ENCODE measurements around the gene GPR35.

Gene GPR35

GRCh38 chr2:240602266-240603050, 22.8 kb upstream of the GPR35 start:
- H3K4me3 ChIP-seq (ENCODE audit: low read depth, low read length, poor library complexity, severe bottlenecking), result no peak overlapping the region
- TF ChIP-seq EZH2 (IDR thresholded peaks at IDR 0.05; ENCODE audit: borderline replicate concordance, low read length) (no peak), CTCF (IDR thresholded peaks at IDR 0.05; ENCODE audit: low read length) (no peak)
- H3K9me3 ChIP-seq (ENCODE audit: low read length), result no peaks in the 10 kb centered on the region
- H3K27me3 ChIP-seq (ENCODE audit: insufficient read depth, low read length), result no peaks in the 10 kb centered on the region
- H3K9me2 ChIP-seq (ENCODE audit: low read depth, low read length), result no peaks in the 10 kb centered on the region
- no peaks in the 10 kb centered on the region for H3K4me1 ChIP-seq (ENCODE audit: insufficient read depth, low read length, severe bottlenecking)
- H3K36me3 ChIP-seq (ENCODE audit: insufficient read depth, low read length), result peaks cover 9% of the 10 kb centered on the region; the same call in 1 of the 2 replicates
- H3K4me2 ChIP-seq (ENCODE audit: low read length), result no peak overlapping the region
- H4K20me1 ChIP-seq (ENCODE audit: insufficient read depth, low read length), result no peaks in the 10 kb centered on the region
- no peak overlapping the region for H3K27ac ChIP-seq (ENCODE audit: low read depth, low read length, poor library complexity, severe bottlenecking)
- no peak overlapping the region for H3K9ac ChIP-seq (ENCODE audit: low read length)
- H3K79me2 ChIP-seq (ENCODE audit: insufficient read depth, low read length), result no peaks in the 10 kb centered on the region
- H2AFZ ChIP-seq (ENCODE audit: low read length), result no peak overlapping the region
- no peaks in the 10 kb centered on the region for H3F3A ChIP-seq (ENCODE audit: insufficient read depth, low read length)

- TF ChIP-seq EZH2 (IDR thresholded peaks at IDR 0.05; ENCODE audit: borderline replicate concordance, low read length) (no peak), CTCF (IDR thresholded peaks at IDR 0.05; ENCODE audit: low read length) (no peak)
- Histone ChIP-seq H3K4me1 (ENCODE audit: insufficient read depth, low read length, severe bottlenecking) (no peaks in the 10 kb centered on the region), H3K36me3 (ENCODE audit: insufficient read depth, low read length) (peaks cover 3% of the 10 kb centered on the region; the same call in 1 of the 2 replicates), H3K9ac (ENCODE audit: low read length) (no peak overlapping the region), H3K4me2 (ENCODE audit: low read length) (no peak overlapping the region), H3K9me2 (ENCODE audit: low read depth, low read length) (no peaks in the 10 kb centered on the region), H3K4me3 (ENCODE audit: low read depth, low read length, poor library complexity, severe bottlenecking) (no peak overlapping the region), H3F3A (ENCODE audit: insufficient read depth, low read length) (no peaks in the 10 kb centered on the region), H3K9me3 (ENCODE audit: low read length) (no peaks in the 10 kb centered on the region), H3K79me2 (ENCODE audit: insufficient read depth, low read length) (no peaks in the 10 kb centered on the region), H2AFZ (ENCODE audit: low read length) (no peak overlapping the region), H3K27ac (ENCODE audit: low read depth, low read length, poor library complexity, severe bottlenecking) (no peak overlapping the region), H4K20me1 (ENCODE audit: insufficient read depth, low read length) (no peaks in the 10 kb centered on the region), H3K27me3 (ENCODE audit: insufficient read depth, low read length) (no peaks in the 10 kb centered on the region)
These were observed 22.0 kb upstream of the GPR35 start for GRCh38 chr2:240603081-240603835.

GRCh38 chr2:240603846-240604245, 21.4 kb upstream of the GPR35 start:
- H3K4me1 ChIP-seq (ENCODE audit: insufficient read depth, low read length, severe bottlenecking), result no peaks in the 10 kb centered on the region
- H3K27ac ChIP-seq (ENCODE audit: low read depth, low read length, poor library complexity, severe bottlenecking), result no peak overlapping the region
- TF ChIP-seq CTCF (IDR thresholded peaks at IDR 0.05; ENCODE audit: low read length) (no peak), EZH2 (IDR thresholded peaks at IDR 0.05; ENCODE audit: borderline replicate concordance, low read length) (no peak)
- no peaks in the 10 kb centered on the region for H3K36me3 ChIP-seq (ENCODE audit: insufficient read depth, low read length)
- no peaks in the 10 kb centered on the region for H3K9me2 ChIP-seq (ENCODE audit: low read depth, low read length)
- no peaks in the 10 kb centered on the region for H3K9me3 ChIP-seq (ENCODE audit: low read length)
- no peak overlapping the region for H2AFZ ChIP-seq (ENCODE audit: low read length)
- H3K79me2 ChIP-seq (ENCODE audit: insufficient read depth, low read length), result no peaks in the 10 kb centered on the region
- H3K4me2 ChIP-seq (ENCODE audit: low read length), result no peak overlapping the region
- H3K4me3 ChIP-seq (ENCODE audit: low read depth, low read length, poor library complexity, severe bottlenecking), result no peak overlapping the region
- H4K20me1 ChIP-seq (ENCODE audit: insufficient read depth, low read length), result no peaks in the 10 kb centered on the region
- H3K27me3 ChIP-seq (ENCODE audit: insufficient read depth, low read length), result no peaks in the 10 kb centered on the region
- H3K9ac ChIP-seq (ENCODE audit: low read length), result no peak overlapping the region
- H3F3A ChIP-seq (ENCODE audit: insufficient read depth, low read length), result no peaks in the 10 kb centered on the region
